ENCODE data around the gene ADAM10. TPM values are rescaled to one million over a fixed set of nuclear protein-coding genes. Genes with fewer than 3 reads are reported as not detected.

Gene ADAM10
- total and polyA plus RNA-seq, 2 experiments from 2014 or later, result 110 to 163 TPM

- Histone ChIP-seq H3K4me1 (ENCODE audit: low read depth) (no peaks in the 10 kb centered on the region), H3K9me3 (ENCODE audit: low read depth) (no peaks in the 10 kb centered on the region), H3K4me3 (no peak overlapping the region), H3K27ac (no peak overlapping the region), H3K36me3 (no peaks in the 10 kb centered on the region), H3K27me3 (no peaks in the 10 kb centered on the region)
- DNase-seq (ENCODE audit: low read depth in 1 of 2, low spot score in 1 of 2), result no peak
- TF ChIP-seq CTCF (IDR thresholded peaks at IDR 0.05; ENCODE audit: low read depth, low read length), result no peak
Measured at GRCh38 chr15:58556028-58556361, 193.5 kb downstream of the ADAM10 start.

GRCh38 chr15:58555162-58556027 is 194.1 kb downstream of the ADAM10 start:
- no peak for TF ChIP-seq CTCF (IDR thresholded peaks at IDR 0.05; ENCODE audit: low read depth, low read length)
- no peak overlapping the region for H3K27ac ChIP-seq
- no peaks in the 10 kb centered on the region for H3K4me1 ChIP-seq (ENCODE audit: low read depth)
- H3K4me3 ChIP-seq, result no peak overlapping the region
- H3K36me3 ChIP-seq, result no peaks in the 10 kb centered on the region
- DNase-seq (ENCODE audit: low read depth in 1 of 2, low spot score in 1 of 2), result peak in 1 of 2 donors; percentile 23
- no peaks in the 10 kb centered on the region for H3K9me3 ChIP-seq (ENCODE audit: low read depth)
- no peaks in the 10 kb centered on the region for H3K27me3 ChIP-seq

DNA sequence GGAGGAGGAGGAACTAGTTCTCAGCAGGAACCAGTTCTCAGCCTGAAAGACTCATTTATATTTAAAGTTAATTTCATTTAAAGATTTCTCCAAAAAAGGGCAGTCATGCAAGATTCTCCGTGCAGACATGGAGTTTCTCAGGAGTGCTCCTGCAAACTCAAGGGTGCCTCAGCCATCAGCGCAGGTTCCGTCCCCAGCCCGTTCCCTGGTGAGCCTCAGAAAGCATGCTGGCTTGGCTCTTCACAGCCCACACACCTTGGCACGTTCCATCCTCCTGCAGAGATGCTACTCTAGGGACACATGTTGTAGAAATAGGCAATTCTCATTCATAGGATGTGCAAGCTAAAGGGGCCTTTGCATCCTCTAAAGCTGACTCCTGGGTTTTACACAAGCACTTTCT is 194.7 kb downstream of the ADAM10 start:
- Histone ChIP-seq H3K4me3 (no peak overlapping the region), H3K36me3 (no peaks in the 10 kb centered on the region), H3K4me1 (ENCODE audit: low read depth) (no peaks in the 10 kb centered on the region), H3K27ac (no peak overlapping the region), H3K9me3 (ENCODE audit: low read depth) (no peaks in the 10 kb centered on the region), H3K27me3 (no peaks in the 10 kb centered on the region)
- no peak for TF ChIP-seq CTCF (IDR thresholded peaks at IDR 0.05; ENCODE audit: low read depth, low read length)
- DNase-seq (ENCODE audit: low read depth in 1 of 2, low spot score in 1 of 2), result no peak

GRCh38 chr15:58553365-58553918 is 196.1 kb downstream of the ADAM10 start:
- H3K9me3 ChIP-seq (ENCODE audit: low read depth), result no peaks in the 10 kb centered on the region
- no peak overlapping the region for H3K27ac ChIP-seq
- DNase-seq (ENCODE audit: low read depth in 1 of 2, low spot score in 1 of 2), result no peak
- H3K4me3 ChIP-seq, result no peak overlapping the region
- H3K36me3 ChIP-seq, result no peaks in the 10 kb centered on the region
- peaks cover 6% of the 10 kb centered on the region for H3K4me1 ChIP-seq (ENCODE audit: low read depth)
- no peaks in the 10 kb centered on the region for H3K27me3 ChIP-seq
- no peak for TF ChIP-seq CTCF (IDR thresholded peaks at IDR 0.05; ENCODE audit: low read depth, low read length)

DNA sequence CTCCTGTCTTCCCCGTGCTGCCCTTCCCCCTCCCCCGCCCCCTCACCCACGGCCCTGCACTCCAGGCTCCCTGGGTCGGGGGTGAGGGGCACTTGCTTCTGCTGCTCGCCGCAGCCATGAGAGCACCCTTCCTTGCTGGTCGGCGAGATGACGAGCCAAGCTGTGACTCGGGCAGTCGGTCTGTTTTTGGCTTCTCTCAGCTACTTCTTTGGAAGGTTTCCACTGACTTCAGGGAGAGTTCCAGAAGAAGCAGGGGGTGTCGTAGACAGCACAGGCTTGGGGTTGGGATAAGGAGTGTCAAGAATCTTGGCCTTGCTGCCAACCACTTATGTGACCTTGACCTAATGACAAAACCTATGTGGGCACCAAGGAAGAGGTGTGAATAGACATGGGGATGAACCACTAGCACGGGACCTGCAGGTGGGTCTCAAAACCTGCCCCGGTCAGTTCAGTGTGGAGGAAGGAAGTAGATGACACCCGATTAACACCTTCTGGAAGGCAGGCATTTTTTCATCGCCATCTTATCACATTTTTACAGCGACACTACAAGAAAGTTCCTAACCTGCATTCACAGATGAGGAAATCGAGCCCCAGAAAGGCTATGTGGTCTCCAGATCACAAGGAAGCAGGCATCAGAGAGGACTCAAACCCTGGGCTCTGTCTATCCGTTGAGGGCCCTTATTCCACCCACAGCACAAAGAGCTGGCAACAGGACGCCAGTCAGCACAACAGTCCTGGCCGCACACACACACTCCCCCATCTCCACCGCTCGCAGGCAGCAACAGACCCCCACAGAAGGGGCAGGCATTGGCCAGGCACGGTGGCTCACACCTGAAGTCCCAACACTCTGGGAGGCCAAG is 196.8 kb downstream of the ADAM10 start:
- H3K27me3 ChIP-seq, result no peaks in the 10 kb centered on the region
- no peak overlapping the region for H3K27ac ChIP-seq
- no peak for TF ChIP-seq CTCF (IDR thresholded peaks at IDR 0.05; ENCODE audit: low read depth, low read length)
- no peak overlapping the region for H3K4me3 ChIP-seq
- DNase-seq (ENCODE audit: low read depth in 1 of 2, low spot score in 1 of 2), result peak in 1 of 2 donors; percentile 72
- peaks cover 6% of the 10 kb centered on the region for H3K4me1 ChIP-seq (ENCODE audit: low read depth)
- H3K36me3 ChIP-seq, result no peaks in the 10 kb centered on the region
- no peaks in the 10 kb centered on the region for H3K9me3 ChIP-seq (ENCODE audit: low read depth)

All from cardiac muscle cell (in vitro differentiated cells and primary cell).